Measurements from ENCODE around the gene TGFB1I1. TPM values are rescaled to one million over a fixed set of nuclear protein-coding genes. Genes with fewer than 3 reads are reported as not detected.

The TGFB1I1 gene
- polyA plus RNA-seq, 1 donor from 2014 or later, result 0.38 TPM

DNA sequence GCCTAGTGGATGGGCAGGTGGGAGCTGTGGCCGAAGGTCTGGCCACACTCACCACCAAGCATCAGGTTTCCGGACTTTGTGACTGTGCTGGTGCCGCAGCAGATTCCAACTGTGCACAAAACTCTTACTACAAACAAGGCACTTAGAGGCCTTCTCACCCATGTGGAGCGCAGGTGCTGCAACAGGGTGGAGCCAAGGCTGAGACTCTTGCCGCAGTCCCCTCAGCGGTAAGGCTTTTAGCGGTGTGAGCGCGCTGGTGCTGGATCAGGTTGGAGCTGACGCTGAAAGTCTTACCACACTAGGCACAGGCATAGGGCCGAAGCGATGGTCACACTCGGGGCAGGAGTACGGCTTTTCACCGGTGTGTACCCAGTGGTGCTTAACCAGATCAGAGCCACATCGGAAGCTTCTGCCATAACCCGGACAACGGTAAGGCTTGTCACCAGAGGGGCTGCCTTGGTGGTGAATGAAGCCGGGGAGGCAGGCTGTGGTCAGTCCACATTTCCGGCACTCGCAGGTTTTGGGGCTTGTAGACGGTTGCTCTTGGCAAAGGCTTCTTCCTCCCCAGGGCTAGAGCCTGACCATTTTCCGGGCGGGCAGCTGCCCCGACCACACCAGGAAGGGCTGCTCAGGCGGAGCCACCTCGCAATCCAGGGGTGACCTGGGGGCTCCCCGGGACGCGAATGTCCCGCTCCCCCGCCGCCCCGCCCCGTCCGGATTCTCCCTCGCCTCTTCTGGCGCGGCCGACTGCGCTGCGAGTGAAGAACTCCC, 13.7 kb upstream of the TGFB1I1 start:
- peaks cover 8% of the 10 kb centered on the region for H3F3A ChIP-seq (ENCODE audit: insufficient read depth, low read length, poor library complexity, severe bottlenecking)
- H3K79me2 ChIP-seq (replicated peaks; ENCODE audit: insufficient read depth, low read length), result peaks cover 22% of the 10 kb centered on the region
- H3K4me3 ChIP-seq (ENCODE audit: low read length), result peak overlapping the region; percentile 99
- H3K9me2 ChIP-seq (ENCODE audit: insufficient read depth, low read length), result no peaks in the 10 kb centered on the region
- H3K27me3 ChIP-seq (ENCODE audit: insufficient read depth, low read depth, low read length), result no peaks in the 10 kb centered on the region
- H3K36me3 ChIP-seq (ENCODE audit: insufficient read depth, low read length), result no peaks in the 10 kb centered on the region
- H3K9ac ChIP-seq (ENCODE audit: low read length), result peak overlapping the region; percentile 98
- peak overlapping the region; percentile 92 for H3K4me2 ChIP-seq (ENCODE audit: low read length)
- no peaks in the 10 kb centered on the region for H4K20me1 ChIP-seq (ENCODE audit: insufficient read depth)
- no peaks in the 10 kb centered on the region for H3K9me3 ChIP-seq (ENCODE audit: low read length)
- peak overlapping the region; percentile 93 for H2AFZ ChIP-seq (ENCODE audit: low read depth, low read length)
- peak overlapping the region; percentile 98 for H3K27ac ChIP-seq (ENCODE audit: low read length)
- TF ChIP-seq EZH2 (IDR thresholded peaks at IDR 0.05; ENCODE audit: borderline replicate concordance, insufficient read depth, low read length, poor library complexity, severe bottlenecking) (no peak), MXI1 (conservative IDR thresholded peaks at IDR 0.05; ENCODE audit: poor library complexity, severe bottlenecking) (no peak), TAF1 (IDR thresholded peaks at IDR 0.05; ENCODE audit: low read depth) (no peak), POLR2AphosphoS5 (IDR thresholded peaks at IDR 0.05) (no peak), EP300 (conservative IDR thresholded peaks at IDR 0.05; ENCODE audit: poor library complexity, severe bottlenecking) (no peak), RAD21 (conservative IDR thresholded peaks at IDR 0.05) (no peak), SMC3 (conservative IDR thresholded peaks at IDR 0.05; ENCODE audit: poor library complexity) (no peak)
- TF ChIP-seq, protein P1, sequence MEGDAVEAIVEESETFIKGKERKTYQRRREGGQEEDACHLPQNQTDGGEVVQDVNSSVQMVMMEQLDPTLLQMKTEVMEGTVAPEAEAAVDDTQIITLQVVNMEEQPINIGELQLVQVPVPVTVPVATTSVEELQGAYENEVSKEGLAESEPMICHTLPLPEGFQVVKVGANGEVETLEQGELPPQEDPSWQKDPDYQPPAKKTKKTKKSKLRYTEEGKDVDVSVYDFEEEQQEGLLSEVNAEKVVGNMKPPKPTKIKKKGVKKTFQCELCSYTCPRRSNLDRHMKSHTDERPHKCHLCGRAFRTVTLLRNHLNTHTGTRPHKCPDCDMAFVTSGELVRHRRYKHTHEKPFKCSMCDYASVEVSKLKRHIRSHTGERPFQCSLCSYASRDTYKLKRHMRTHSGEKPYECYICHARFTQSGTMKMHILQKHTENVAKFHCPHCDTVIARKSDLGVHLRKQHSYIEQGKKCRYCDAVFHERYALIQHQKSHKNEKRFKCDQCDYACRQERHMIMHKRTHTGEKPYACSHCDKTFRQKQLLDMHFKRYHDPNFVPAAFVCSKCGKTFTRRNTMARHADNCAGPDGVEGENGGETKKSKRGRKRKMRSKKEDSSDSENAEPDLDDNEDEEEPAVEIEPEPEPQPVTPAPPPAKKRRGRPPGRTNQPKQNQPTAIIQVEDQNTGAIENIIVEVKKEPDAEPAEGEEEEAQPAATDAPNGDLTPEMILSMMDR (IDR thresholded peaks at IDR 0.05; ENCODE audit: poor library complexity, severe bottlenecking), result no peak
- TF ChIP-seq, protein P2, sequence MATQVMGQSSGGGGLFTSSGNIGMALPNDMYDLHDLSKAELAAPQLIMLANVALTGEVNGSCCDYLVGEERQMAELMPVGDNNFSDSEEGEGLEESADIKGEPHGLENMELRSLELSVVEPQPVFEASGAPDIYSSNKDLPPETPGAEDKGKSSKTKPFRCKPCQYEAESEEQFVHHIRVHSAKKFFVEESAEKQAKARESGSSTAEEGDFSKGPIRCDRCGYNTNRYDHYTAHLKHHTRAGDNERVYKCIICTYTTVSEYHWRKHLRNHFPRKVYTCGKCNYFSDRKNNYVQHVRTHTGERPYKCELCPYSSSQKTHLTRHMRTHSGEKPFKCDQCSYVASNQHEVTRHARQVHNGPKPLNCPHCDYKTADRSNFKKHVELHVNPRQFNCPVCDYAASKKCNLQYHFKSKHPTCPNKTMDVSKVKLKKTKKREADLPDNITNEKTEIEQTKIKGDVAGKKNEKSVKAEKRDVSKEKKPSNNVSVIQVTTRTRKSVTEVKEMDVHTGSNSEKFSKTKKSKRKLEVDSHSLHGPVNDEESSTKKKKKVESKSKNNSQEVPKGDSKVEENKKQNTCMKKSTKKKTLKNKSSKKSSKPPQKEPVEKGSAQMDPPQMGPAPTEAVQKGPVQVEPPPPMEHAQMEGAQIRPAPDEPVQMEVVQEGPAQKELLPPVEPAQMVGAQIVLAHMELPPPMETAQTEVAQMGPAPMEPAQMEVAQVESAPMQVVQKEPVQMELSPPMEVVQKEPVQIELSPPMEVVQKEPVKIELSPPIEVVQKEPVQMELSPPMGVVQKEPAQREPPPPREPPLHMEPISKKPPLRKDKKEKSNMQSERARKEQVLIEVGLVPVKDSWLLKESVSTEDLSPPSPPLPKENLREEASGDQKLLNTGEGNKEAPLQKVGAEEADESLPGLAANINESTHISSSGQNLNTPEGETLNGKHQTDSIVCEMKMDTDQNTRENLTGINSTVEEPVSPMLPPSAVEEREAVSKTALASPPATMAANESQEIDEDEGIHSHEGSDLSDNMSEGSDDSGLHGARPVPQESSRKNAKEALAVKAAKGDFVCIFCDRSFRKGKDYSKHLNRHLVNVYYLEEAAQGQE (IDR thresholded peaks at IDR 0.05; ENCODE audit: borderline replicate concordance), result no peak

DNA sequence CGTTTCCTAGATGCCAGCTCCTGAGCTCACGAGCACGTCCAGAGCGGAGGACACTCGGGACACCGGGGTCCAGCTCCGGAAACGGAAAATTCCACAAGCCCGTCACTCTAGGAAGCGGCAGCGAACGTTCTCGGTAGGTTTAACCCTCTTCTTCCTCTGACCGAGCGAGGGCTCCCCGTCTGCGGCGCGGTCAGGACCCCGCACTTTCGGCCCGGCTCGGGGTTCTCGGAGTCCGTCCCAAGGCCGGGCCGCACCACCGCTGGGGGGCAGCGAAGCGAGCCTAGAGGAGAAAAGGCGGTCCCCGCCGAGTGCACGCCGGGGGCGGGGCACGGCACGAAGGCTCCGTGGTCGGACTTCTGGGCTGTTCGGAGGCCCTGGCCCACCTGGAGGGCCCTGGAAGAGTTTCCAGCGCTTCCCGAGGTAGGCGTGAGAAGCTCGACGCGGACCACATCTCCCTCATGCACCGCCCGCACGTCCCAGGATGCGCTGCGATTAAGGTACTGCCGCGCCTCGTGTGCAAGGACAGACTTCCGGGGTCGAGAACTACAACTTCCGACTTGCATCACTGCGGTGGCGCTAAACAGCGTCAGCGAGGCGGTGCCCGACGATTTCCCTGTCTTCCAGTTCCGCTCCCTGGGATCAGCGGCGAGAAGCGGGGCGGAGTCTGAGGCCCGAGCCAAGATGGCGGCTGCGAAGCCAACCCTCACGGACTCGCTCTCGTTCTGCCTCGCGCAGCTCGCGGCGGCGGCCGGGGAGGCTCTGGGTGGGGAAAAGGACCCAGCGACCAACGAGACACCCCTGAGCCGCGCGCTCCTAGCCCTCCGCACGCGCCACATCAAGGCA, 12.9 kb upstream of the TGFB1I1 start, which contains the start of gene ARMC5:
Gene ARMC5, plus strand, starts transcription at position 658 of the 843 bp plus-strand sequence. Its CDS starts 24 bp downstream, at position 682.
- H2AFZ ChIP-seq (ENCODE audit: low read depth, low read length), result peak within 1 kb of the TSS; percentile 93
- TF ChIP-seq RAD21 (conservative IDR thresholded peaks at IDR 0.05), result peak; percentile 48
- peak; percentile 77 for TF ChIP-seq TAF1 (IDR thresholded peaks at IDR 0.05; ENCODE audit: low read depth)
- peak; percentile 99 for TF ChIP-seq MXI1 (conservative IDR thresholded peaks at IDR 0.05; ENCODE audit: poor library complexity, severe bottlenecking)
- TF ChIP-seq EP300 (conservative IDR thresholded peaks at IDR 0.05; ENCODE audit: poor library complexity, severe bottlenecking), result peak; percentile 80
- TF ChIP-seq, protein P1 (IDR thresholded peaks at IDR 0.05; ENCODE audit: poor library complexity, severe bottlenecking), result peak; percentile 70
- peak; percentile 96 for TF ChIP-seq POLR2AphosphoS5 (IDR thresholded peaks at IDR 0.05)
- TF ChIP-seq, protein P2 (IDR thresholded peaks at IDR 0.05; ENCODE audit: borderline replicate concordance), result peak; percentile 91
- no peak for TF ChIP-seq EZH2 (IDR thresholded peaks at IDR 0.05; ENCODE audit: borderline replicate concordance, insufficient read depth, low read length, poor library complexity, severe bottlenecking)
- TF ChIP-seq SMC3 (conservative IDR thresholded peaks at IDR 0.05; ENCODE audit: poor library complexity), result peak; percentile 60
- H3K4me2 ChIP-seq (ENCODE audit: low read length), result peak within 1 kb of the TSS; percentile 98
- H3K27ac ChIP-seq (ENCODE audit: low read length), result peak within 1 kb of the TSS; percentile 98
- H3K36me3 ChIP-seq (ENCODE audit: insufficient read depth, low read length), result no peaks in the 10 kb centered on the region
- H3K79me2 ChIP-seq (replicated peaks; ENCODE audit: insufficient read depth, low read length), result peaks cover 22% of the 10 kb centered on the region
- no peaks in the 10 kb centered on the region for H3K9me2 ChIP-seq (ENCODE audit: insufficient read depth, low read length)
- peak within 1 kb of the TSS; percentile 98 for H3K9ac ChIP-seq (ENCODE audit: low read length)
- H3K4me3 ChIP-seq (ENCODE audit: low read length), result peak within 1 kb of the TSS; percentile 99
- H3F3A ChIP-seq (ENCODE audit: insufficient read depth, low read length, poor library complexity, severe bottlenecking), result peaks cover 8% of the 10 kb centered on the region
- H4K20me1 ChIP-seq (ENCODE audit: insufficient read depth), result no peaks in the 10 kb centered on the region
- no peaks in the 10 kb centered on the region for H3K9me3 ChIP-seq (ENCODE audit: low read length)
- H3K27me3 ChIP-seq (ENCODE audit: insufficient read depth, low read depth, low read length), result no peaks in the 10 kb centered on the region
